ENCODE measurements around the gene DDX31. TPM values are rescaled to one million over a fixed set of nuclear protein-coding genes. Genes with fewer than 3 reads are reported as not detected.

The DDX31 gene
- total RNA-seq, 2 donors from 2014 or later, result 8.6 to 15.6 TPM

DNA sequence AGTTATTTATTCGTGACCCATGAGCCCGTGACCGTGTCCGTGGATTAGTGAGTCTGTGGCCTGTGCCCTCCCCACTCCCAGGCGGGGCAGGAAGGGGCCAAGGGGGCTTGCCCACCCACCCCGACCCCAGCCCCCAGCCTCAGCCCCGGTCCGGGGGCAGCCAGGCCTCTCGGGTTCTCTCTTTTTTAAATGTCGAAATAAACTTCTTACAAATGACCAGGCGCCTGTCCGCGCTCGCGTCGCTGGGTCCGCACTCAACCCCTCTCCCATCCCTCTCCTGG lies 79.8 kb downstream of the DDX31 start:
- Histone ChIP-seq H3K4me3 (no peak overlapping the region), H3K27ac (no peak overlapping the region), H3K4me1 (peaks cover 7% of the 10 kb centered on the region), H3K9me3 (no peaks in the 10 kb centered on the region), H3K36me3 (replicated peaks in 1 of 2; ENCODE audit: insufficient read depth in 1 of 2, low read depth in 2 of 2) (peaks cover 3 to 9% of the 10 kb centered on the region in 2 donors), H3K27me3 (peaks cover 0 to 53% of the 10 kb centered on the region in 2 donors)
- WGBS, 2 donors, result 6 to 9% methylated on average over 7 to 17 of the region's 17 CpGs
- ATAC-seq (no peak), DNase-seq (no peak)
- intact Hi-C loops (cut with DNase I), result no loop called here
- TF ChIP-seq POLR2A (IDR thresholded peaks at IDR 0.05), result no peak
- TF ChIP-seq, protein P1, sequence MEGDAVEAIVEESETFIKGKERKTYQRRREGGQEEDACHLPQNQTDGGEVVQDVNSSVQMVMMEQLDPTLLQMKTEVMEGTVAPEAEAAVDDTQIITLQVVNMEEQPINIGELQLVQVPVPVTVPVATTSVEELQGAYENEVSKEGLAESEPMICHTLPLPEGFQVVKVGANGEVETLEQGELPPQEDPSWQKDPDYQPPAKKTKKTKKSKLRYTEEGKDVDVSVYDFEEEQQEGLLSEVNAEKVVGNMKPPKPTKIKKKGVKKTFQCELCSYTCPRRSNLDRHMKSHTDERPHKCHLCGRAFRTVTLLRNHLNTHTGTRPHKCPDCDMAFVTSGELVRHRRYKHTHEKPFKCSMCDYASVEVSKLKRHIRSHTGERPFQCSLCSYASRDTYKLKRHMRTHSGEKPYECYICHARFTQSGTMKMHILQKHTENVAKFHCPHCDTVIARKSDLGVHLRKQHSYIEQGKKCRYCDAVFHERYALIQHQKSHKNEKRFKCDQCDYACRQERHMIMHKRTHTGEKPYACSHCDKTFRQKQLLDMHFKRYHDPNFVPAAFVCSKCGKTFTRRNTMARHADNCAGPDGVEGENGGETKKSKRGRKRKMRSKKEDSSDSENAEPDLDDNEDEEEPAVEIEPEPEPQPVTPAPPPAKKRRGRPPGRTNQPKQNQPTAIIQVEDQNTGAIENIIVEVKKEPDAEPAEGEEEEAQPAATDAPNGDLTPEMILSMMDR (IDR thresholded peaks at IDR 0.05), result no peak

DNA sequence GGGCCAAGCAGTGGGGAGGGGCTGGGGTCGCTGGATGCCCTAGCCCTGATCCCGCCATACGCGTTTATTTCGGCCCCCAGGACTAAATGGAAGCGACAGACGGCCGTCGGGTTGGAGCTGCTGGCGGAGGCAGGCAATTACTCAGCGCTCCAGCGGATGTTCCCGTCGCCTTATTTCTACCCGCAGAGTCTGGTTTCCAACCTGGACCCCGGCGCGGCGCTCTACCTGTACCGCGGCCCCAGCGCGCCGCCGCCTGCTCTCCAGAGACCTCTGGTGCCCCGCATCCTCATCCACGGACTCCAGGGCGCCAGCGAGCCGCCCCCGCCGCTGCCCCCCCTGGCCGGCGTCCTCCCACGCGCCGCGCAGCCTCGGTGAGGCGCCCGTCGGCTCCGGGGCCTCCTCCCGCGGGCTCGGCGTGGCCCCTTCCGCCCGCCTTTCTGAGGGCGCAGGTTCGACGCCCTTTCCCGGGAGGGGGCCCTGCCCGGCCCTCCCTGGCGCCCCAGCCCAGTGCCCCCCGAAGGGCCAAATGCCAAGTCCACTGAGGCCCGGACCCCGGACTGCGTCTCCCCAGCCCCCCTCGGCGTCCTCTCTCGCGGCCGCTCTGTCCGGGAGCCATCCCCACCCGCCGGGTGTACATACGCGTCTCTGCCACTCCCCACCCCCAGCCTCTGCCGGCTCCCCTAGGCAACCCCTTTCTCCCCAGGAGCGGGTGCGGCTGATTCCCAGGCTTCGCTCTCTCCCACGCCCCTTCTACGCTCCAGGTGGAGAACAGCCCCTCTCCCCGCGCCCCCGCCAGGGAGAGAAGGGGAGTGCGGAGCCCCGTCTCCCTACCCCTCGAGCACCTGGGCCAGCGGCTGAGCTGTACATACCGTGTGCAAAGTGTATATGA lies 80.4 kb downstream of the DDX31 start:
- H3K4me1 ChIP-seq, result peaks cover 7% of the 10 kb centered on the region
- whole genome bisulfite sequencing, 2 donors, result 4 to 7% methylated on average over 7 to 81 of the region's 83 CpGs
- H3K27me3 ChIP-seq, result peaks cover 0 to 59% of the 10 kb centered on the region in 2 donors
- H3K9me3 ChIP-seq, result no peaks in the 10 kb centered on the region
- no peak overlapping the region for H3K27ac ChIP-seq
- peaks cover under 1 to 4% of the 10 kb centered on the region in 2 donors for H3K36me3 ChIP-seq (replicated peaks in 1 of 2; ENCODE audit: insufficient read depth in 1 of 2, low read depth in 2 of 2)
- H3K4me3 ChIP-seq, result no peak overlapping the region
- intact Hi-C loops (cut with DNase I), result no loop called here
- DNase-seq (no peak), ATAC-seq (no peak)
- no peak for TF ChIP-seq POLR2A (IDR thresholded peaks at IDR 0.05)
- TF ChIP-seq, protein P1 (IDR thresholded peaks at IDR 0.05), result no peak

GRCh38 chr9:132588501-132589147 lies 81.2 kb downstream of the DDX31 start:
- H3K27ac ChIP-seq, result no peak overlapping the region
- no peak overlapping the region for H3K4me3 ChIP-seq
- DNase-seq (no peak), ATAC-seq (no peak)
- no peak for TF ChIP-seq POLR2A (IDR thresholded peaks at IDR 0.05)
- intact Hi-C loops (cut with DNase I), result no loop called here
- no peaks in the 10 kb centered on the region for H3K36me3 ChIP-seq (replicated peaks in 1 of 2; ENCODE audit: insufficient read depth in 1 of 2, low read depth in 2 of 2)
- H3K4me1 ChIP-seq, result peaks cover 7% of the 10 kb centered on the region
- 15 to 20% methylated on average over 17 to 28 of the region's 28 CpGs for WGBS, 2 donors
- H3K9me3 ChIP-seq, result no peaks in the 10 kb centered on the region
- H3K27me3 ChIP-seq, result peaks cover 0 to 59% of the 10 kb centered on the region in 2 donors

GRCh38 chr9:132588098-132588497 lies 81.7 kb downstream of the DDX31 start:
- peaks cover 0 to 63% of the 10 kb centered on the region in 2 donors for H3K27me3 ChIP-seq
- no peaks in the 10 kb centered on the region for H3K9me3 ChIP-seq
- ATAC-seq (no peak), DNase-seq (no peak)
- H3K4me3 ChIP-seq, result no peak overlapping the region
- intact Hi-C loops (cut with DNase I), result no loop called here
- H3K4me1 ChIP-seq, result peaks cover 7% of the 10 kb centered on the region
- no peaks in the 10 kb centered on the region for H3K36me3 ChIP-seq (replicated peaks in 1 of 2; ENCODE audit: insufficient read depth in 1 of 2, low read depth in 2 of 2)
- H3K27ac ChIP-seq, result no peak overlapping the region
- WGBS, 2 donors, result 38 to 57% methylated on average over 12 of the region's 12 CpGs
- TF ChIP-seq POLR2A (IDR thresholded peaks at IDR 0.05), result no peak
- TF ChIP-seq, protein P1 (IDR thresholded peaks at IDR 0.05), result no peak

GRCh38 chr9:132587592-132587955 lies 82.2 kb downstream of the DDX31 start:
- 0 to 14% methylated on average over 1 to 5 of the region's 6 CpGs for WGBS, 2 donors
- TF ChIP-seq, protein P1 (IDR thresholded peaks at IDR 0.05), result no peak
- no peak for TF ChIP-seq POLR2A (IDR thresholded peaks at IDR 0.05)
- ATAC-seq (no peak), DNase-seq (no peak)
- Histone ChIP-seq H3K27ac (no peak overlapping the region), H3K4me3 (no peak overlapping the region), H3K27me3 (peaks cover 0 to 67% of the 10 kb centered on the region in 2 donors), H3K9me3 (no peaks in the 10 kb centered on the region), H3K4me1 (peaks cover 7% of the 10 kb centered on the region), H3K36me3 (replicated peaks in 1 of 2; ENCODE audit: insufficient read depth in 1 of 2, low read depth in 2 of 2) (no peaks in the 10 kb centered on the region)
- intact Hi-C loops (cut with DNase I), result no loop called here

Measured in body of pancreas (tissue), 4 donors.